ENCODE measurements around the gene ACTL6B. TPM values are rescaled to one million over a fixed set of nuclear protein-coding genes. Genes with fewer than 3 reads are reported as not detected.
A peak's percentile ranks its signal among the peaks of the same experiment; 100 is the strongest.

The ACTL6B gene
- total and polyA plus RNA-seq, 2 of the 13 experiments (the other 11 are each of a cell fraction or from before 2014, with no cell fraction given): not detected

DNA sequence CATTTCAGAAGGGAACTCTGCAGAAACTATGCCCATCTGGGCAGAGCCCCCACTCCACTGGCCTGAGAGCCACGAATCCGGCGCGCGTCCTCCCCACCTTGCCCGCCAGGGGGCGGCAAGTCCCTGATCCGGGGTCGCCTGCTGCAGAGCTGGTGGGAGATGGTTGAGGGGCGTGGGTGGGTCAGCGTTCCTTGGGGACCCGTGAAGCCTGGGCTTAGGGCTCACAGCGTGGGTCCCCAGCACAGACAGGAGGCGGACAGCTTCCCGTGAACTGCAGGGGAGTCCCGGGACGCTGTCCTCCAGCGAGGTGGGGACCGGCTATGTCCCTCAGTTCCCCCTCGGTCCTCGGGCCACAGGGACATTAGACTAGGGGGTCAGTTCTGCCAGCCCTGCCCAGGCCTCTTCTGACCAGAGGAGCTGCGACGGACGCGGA lies 49.1 kb upstream of the ACTL6B start (continued):
- TF ChIP-seq, protein P1, sequence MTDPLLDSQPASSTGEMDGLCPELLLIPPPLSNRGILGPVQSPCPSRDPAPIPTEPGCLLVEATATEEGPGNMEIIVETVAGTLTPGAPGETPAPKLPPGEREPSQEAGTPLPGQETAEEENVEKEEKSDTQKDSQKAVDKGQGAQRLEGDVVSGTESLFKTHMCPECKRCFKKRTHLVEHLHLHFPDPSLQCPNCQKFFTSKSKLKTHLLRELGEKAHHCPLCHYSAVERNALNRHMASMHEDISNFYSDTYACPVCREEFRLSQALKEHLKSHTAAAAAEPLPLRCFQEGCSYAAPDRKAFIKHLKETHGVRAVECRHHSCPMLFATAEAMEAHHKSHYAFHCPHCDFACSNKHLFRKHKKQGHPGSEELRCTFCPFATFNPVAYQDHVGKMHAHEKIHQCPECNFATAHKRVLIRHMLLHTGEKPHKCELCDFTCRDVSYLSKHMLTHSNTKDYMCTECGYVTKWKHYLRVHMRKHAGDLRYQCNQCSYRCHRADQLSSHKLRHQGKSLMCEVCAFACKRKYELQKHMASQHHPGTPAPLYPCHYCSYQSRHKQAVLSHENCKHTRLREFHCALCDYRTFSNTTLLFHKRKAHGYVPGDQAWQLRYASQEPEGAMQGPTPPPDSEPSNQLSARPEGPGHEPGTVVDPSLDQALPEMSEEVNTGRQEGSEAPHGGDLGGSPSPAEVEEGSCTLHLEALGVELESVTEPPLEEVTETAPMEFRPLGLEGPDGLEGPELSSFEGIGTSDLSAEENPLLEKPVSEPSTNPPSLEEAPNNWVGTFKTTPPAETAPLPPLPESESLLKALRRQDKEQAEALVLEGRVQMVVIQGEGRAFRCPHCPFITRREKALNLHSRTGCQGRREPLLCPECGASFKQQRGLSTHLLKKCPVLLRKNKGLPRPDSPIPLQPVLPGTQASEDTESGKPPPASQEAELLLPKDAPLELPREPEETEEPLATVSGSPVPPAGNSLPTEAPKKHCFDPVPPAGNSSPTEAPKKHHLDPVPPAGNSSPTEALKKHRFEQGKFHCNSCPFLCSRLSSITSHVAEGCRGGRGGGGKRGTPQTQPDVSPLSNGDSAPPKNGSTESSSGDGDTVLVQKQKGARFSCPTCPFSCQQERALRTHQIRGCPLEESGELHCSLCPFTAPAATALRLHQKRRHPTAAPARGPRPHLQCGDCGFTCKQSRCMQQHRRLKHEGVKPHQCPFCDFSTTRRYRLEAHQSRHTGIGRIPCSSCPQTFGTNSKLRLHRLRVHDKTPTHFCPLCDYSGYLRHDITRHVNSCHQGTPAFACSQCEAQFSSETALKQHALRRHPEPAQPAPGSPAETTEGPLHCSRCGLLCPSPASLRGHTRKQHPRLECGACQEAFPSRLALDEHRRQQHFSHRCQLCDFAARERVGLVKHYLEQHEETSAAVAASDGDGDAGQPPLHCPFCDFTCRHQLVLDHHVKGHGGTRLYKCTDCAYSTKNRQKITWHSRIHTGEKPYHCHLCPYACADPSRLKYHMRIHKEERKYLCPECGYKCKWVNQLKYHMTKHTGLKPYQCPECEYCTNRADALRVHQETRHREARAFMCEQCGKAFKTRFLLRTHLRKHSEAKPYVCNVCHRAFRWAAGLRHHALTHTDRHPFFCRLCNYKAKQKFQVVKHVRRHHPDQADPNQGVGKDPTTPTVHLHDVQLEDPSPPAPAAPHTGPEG (CRISPR knock-in tag; IDR thresholded peaks at IDR 0.05): no peak
- TF ChIP-seq KMT2B (CRISPR knock-in tag; IDR thresholded peaks at IDR 0.05) (no peak), ZNF383 (CRISPR knock-in tag; IDR thresholded peaks at IDR 0.05; ENCODE audit: borderline replicate concordance) (peak; percentile 88; the same call in 1 of the 2 replicates), PHF21A (CRISPR knock-in tag; IDR thresholded peaks at IDR 0.05) (no peak), ZFP90 (CRISPR knock-in tag; IDR thresholded peaks at IDR 0.05; ENCODE audit: borderline replicate concordance) (peak; percentile 69), NCOR1 (IDR thresholded peaks at IDR 0.05; ENCODE audit: borderline replicate concordance, low read length) (no peak), IRF2 (CRISPR knock-in tag; IDR thresholded peaks at IDR 0.05) (no peak; the same call in 1 of the 2 replicates), ZSCAN25 (CRISPR knock-in tag; IDR thresholded peaks at IDR 0.05) (peak; percentile 69), NFKB2 (CRISPR knock-in tag; IDR thresholded peaks at IDR 0.05; ENCODE audit: borderline replicate concordance) (peak; percentile 14; the same call in 1 of the 2 replicates), CHCHD3 (CRISPR knock-in tag; IDR thresholded peaks at IDR 0.05) (no peak), TEAD2 (CRISPR knock-in tag; IDR thresholded peaks at IDR 0.05) (no peak; the same call in 1 of the 2 replicates), HOXA5 (CRISPR knock-in tag; IDR thresholded peaks at IDR 0.05) (no peak; the same call in 1 of the 2 replicates)
- TF ChIP-seq, protein P2, sequence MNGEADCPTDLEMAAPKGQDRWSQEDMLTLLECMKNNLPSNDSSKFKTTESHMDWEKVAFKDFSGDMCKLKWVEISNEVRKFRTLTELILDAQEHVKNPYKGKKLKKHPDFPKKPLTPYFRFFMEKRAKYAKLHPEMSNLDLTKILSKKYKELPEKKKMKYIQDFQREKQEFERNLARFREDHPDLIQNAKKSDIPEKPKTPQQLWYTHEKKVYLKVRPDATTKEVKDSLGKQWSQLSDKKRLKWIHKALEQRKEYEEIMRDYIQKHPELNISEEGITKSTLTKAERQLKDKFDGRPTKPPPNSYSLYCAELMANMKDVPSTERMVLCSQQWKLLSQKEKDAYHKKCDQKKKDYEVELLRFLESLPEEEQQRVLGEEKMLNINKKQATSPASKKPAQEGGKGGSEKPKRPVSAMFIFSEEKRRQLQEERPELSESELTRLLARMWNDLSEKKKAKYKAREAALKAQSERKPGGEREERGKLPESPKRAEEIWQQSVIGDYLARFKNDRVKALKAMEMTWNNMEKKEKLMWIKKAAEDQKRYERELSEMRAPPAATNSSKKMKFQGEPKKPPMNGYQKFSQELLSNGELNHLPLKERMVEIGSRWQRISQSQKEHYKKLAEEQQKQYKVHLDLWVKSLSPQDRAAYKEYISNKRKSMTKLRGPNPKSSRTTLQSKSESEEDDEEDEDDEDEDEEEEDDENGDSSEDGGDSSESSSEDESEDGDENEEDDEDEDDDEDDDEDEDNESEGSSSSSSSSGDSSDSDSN (CRISPR knock-in tag; IDR thresholded peaks at IDR 0.05): no peak; the same call in 1 of the 2 replicates
- TF ChIP-seq, protein P3, sequence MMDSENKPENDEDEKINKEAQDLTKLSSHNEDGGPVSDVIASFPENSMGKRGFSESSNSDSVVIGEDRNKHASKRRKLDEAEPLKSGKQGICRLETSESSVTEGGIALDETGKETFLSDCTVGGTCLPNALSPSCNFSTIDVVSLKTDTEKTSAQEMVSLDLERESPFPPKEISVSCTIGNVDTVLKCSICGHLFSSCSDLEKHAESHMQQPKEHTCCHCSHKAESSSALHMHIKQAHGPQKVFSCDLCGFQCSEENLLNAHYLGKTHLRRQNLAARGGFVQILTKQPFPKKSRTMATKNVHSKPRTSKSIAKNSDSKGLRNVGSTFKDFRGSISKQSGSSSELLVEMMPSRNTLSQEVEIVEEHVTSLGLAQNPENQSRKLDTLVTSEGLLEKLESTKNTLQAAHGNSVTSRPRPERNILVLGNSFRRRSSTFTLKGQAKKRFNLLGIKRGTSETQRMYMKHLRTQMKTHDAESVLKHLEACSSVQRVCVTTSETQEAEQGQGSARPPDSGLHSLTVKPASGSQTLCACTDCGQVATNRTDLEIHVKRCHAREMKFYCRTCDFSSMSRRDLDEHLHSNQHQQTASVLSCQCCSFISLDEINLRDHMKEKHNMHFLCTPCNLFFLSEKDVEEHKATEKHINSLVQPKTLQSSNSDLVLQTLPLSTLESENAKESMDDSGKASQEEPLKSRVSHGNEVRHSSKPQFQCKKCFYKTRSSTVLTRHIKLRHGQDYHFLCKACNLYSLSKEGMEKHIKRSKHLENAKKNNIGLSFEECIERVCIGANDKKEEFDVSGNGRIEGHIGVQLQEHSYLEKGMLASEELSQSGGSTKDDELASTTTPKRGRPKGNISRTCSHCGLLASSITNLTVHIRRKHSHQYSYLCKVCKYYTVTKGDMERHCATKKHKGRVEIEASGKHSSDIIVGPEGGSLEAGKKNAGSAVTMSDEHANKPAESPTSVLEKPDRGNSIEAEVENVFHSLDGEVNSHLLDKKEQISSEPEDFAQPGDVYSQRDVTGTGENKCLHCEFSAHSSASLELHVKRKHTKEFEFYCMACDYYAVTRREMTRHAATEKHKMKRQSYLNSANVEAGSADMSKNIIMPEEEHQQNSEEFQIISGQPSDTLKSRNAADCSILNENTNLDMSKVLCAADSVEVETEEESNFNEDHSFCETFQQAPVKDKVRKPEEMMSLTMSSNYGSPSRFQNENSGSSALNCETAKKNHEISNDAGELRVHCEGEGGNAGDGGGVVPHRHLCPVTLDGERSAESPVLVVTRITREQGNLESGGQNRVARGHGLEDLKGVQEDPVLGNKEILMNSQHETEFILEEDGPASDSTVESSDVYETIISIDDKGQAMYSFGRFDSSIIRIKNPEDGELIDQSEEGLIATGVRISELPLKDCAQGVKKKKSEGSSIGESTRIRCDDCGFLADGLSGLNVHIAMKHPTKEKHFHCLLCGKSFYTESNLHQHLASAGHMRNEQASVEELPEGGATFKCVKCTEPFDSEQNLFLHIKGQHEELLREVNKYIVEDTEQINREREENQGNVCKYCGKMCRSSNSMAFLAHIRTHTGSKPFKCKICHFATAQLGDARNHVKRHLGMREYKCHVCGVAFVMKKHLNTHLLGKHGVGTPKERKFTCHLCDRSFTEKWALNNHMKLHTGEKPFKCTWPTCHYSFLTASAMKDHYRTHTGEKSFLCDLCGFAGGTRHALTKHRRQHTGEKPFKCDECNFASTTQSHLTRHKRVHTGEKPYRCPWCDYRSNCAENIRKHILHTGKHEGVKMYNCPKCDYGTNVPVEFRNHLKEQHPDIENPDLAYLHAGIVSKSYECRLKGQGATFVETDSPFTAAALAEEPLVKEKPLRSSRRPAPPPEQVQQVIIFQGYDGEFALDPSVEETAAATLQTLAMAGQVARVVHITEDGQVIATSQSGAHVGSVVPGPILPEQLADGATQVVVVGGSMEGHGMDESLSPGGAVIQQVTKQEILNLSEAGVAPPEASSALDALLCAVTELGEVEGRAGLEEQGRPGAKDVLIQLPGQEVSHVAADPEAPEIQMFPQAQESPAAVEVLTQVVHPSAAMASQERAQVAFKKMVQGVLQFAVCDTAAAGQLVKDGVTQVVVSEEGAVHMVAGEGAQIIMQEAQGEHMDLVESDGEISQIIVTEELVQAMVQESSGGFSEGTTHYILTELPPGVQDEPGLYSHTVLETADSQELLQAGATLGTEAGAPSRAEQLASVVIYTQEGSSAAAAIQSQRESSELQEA (CRISPR knock-in tag; IDR thresholded peaks at IDR 0.05; ENCODE audit: not compliant biosample characterization): peak; percentile 91
